Testis (tissue), 2 donors: ENCODE data around the gene STIM2.

ENCODE experiments used
- CTCF ChIP-seq, 3 experiments: fragments of 450-650 bp in 2 of 3; fragments of 200-600 bp in 1 of 3; sonication (generic) in 1 of 3; IDR thresholded peaks; one replicate each; pipeline ENCODE4 v1.5.1; 2016 to 2019; ENCODE audit warnings: antibody characterized with exemption in 3 of 3, mild to moderate bottlenecking in 2 of 3, moderate library complexity in 1 of 3
- POLR2A ChIP-seq: fragments of 450-650 bp; IDR thresholded peaks from one replicate; pipeline ENCODE4 v1.6.1; 2017; ENCODE audit warnings: antibody characterized with exemption, mild to moderate bottlenecking, moderate library complexity

DNA sequence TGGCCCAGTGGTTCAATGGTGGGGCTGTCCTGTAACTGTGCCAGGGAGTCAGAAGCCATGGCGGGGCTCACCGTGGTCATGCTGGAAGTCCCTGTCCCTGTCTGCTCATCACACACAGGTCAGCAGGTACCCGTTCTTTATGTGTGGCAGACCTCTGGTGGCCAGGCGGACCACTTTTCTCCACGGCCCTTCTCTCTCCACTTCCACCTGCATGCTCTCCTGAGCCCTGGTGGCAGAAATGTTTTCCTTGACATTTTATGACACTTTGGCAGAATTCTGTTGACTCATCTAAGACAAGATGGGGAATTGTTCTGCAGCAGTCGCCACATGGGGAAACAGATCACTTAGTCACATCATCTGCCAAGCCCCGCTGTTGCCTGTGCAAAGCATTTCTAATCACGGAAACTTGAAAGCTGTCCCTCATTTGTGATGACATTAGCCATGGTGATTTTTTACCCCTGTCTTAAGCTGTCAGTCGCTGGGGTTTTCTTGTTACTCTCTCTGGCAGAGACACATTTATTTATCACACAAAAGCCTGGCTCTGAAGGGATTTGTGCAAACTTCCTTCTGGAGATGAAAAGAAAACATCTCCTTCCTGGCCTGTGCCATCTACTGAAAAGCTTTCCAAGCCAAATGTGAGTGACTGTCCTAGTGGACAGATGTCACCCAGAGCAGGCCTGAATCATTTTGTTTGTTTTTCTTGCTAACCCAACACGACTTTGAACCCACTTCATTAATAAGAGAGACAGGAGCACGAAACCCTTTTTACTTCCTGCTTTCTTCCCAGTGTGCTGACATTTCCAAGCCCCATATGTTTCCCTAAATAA lies 38.8 kb upstream of the STIM2 start:
- no peak for TF ChIP-seq CTCF (IDR thresholded peaks at IDR 0.05)
- TF ChIP-seq POLR2A, result no peak
